Activated CD4-positive, alpha-beta T cell treated with anti-CD3 and anti-CD28 coated beads for 48 hours (primary cell): Measurements from ENCODE around the gene MGMT.

Source experiments
- DNase-seq: peaks from one replicate; pipeline ENCODE4 v3.0.0-alpha.2; 2020

Gene MGMT

DNA sequence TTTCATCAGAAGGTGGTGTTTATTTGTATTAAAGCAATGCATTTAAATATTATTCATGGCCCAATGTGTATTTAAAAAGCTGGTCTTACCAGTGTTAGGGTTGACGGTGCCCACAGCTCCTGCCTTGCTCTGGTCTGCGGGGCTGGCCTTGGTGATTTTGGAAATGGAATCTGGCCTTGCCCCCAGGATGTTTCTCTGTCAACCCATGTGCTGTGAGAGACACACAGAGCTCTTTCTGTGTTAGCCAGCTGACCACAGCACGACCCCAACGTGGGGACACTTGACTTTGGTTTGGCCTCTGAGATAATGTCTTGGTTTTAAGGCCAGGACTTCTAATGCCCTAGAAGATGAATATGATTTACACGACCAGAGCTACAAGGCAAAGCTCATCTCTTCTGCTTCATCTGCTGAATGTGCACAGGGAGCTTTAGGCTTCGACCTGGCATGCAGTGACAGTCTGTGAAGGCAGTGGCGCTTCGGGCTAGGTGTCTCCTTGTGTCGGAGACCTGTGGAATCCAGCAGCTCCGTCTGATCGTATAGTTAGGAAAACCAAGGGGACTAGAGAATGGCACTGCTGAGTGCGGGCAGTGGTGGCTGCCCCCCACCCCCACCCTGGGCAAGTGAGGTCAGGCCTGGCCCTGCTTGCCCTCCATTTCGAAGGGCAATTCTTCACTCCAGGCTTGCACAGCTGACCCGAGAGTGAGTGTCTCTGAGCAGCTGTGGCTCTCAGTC, 250.9 kb downstream of the MGMT start:
- no peak for DNase-seq

DNA sequence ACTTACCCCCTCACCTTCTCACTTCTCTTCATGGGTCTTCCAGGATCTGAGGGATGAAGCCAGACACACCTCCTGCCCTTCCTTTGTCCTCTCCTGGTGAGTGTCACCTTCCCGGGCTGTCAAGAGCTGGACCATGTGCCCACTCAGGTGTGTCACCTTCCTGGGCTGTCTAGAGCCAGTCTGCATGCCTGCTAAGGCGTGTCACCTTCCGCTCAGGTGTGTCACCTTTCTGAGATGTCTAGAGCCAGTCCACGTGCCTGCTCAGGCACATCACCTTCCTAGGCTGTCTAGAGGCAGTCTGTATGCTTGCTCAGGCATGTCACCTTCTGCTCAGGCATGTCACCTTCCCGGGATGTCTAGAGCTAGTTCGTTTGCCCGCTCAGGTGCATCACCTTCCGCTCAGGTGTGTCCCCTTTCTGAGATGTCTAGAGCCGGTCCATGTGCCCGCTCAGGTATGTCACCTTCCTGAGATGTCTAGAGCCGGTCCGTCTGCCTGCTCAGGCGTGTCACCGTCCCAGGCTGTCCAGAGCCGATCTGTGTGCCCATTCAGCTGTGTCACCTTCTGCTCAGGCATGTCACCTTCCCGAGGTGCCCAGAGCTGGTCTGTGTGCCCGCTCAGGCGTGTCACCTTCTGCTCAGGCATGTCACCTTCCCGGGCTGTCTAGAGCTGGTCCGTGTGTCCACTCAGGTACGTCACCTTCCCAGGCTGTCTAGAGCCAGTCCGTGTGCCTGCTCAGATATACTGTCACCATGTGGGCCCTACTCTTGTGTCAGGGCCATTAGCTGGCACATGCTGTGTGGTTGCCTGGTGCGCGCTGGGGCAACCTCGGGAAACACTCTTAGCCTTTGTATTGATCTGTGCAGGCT, 251.7 kb downstream of the MGMT start:
- DNase-seq = no peak

DNA sequence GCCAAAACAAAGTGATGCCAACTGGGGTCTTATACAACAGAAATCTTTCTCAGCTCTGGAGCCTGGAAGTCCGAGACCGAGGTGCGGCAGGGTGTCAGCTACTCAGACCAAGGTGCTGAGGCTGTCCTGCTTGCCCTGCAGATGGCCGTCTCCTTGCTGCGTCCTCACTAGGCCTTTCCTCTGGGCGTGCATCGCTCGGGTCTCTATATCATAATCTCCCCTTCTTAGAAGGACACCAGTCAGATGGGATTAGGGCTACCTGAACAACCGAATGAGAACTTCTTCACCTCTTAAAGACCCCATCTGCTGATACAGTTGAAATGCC, 252.3 kb downstream of the MGMT start:
- DNase-seq = no peak

DNA sequence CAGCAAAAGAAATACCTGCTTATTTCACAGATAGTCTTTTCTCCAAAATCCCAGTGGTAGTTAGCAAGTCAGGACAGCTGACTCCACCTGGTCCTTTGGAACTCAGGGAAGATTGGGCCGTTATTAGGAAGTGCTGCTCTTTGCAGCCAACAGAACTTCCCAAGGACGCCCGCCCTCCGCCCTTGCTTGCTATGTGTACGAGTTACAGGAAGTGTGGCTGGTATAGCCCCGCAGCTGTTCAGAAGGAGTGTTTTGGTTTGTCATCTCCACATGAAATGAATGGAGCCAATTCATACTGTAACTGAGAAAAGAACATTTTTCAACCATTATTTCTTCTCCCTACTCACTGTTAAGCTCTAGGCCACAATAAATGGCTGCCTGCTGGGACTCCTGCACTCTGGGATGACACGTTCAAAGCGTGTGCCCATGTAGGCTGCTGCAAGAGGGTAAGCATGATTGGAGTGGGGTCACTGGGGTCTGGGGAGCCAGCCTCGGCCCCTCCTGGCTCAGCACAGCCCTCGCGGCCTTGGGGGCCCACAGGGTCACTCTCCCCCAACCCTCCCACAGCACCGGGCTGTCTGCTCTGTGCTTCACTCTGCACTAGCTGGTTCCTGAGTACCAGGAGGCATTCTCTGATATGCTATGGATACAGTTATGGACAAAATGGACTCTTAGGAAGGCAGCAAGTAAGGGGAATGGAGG, 253.0 kb downstream of the MGMT start:
- DNase-seq = no peak

DNA sequence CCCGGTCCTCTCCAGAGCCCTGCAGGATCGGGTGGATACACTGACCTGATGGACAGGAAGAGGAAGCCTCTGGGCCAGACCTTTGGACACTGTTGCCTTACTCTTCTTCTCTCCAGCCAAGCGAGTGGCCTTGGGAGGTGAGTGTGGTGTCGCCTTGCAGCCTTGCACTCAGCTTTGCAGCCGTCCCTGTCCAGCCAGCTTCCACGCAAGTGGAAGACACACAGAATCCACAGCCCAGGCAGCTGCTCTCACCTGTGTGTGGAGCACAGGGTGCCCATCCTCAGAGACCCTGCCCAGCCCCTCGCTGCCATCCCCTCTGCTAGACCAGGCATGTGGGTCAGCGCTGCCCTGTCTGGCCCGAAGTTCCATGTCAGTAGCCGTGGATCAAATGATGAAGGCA, 258.0 kb downstream of the MGMT start:
- DNase-seq = no peak

DNA sequence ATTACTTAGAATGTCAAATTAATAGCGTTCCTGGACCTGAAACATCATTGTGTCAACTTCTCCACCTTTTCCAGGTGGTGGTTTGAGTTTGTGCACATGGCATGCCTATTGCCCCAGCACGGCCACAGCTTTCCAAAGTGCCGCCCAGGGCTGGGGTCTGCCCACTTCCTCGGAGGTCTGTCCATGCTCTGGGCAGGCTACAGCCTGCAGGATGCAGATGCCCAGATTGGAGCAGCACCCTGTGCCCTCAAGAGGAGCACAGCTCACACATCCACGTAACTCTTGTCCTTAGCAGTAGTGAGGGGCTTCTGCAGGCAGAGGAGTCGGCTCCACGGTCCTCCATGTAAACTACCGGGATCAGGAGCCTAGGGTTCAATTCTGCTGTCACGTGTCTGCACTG, 258.4 kb downstream of the MGMT start:
- no peak for DNase-seq

DNA sequence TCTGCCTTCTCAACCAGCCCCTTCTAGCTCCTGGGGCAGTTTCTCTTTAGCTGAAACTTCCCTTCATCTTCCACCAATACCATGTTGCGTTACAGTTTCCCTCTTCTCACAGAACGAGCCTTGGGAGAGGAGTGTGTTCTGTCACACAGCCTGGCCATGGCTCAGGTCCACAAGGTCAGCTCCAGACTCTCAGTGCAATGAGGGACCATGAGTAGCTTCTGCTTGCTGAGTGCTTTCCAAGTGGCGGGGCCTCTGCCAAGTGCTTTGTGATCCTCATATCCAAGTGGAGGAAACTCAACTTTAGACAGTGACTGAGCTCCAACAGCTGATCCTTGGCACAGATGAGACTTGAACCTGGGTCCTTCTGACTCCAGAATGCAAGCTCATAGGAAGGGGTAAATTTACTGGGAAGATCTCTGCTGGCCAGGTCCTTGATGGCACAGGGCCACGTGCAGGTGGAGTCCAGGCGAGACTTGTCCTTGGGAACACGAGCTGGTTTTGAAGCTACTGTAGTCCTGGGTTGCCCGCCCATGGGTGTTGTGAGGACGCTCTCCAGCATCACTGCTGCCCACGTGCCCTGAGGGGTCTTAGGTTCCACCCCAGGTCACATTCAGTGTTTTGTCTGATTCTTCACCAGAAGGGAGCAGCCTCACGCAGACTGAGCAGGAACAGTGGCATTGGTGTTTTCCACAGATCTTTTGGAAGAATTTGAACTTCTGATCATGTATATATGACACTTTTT, 259.0 kb downstream of the MGMT start:
- DNase-seq = no peak

DNA sequence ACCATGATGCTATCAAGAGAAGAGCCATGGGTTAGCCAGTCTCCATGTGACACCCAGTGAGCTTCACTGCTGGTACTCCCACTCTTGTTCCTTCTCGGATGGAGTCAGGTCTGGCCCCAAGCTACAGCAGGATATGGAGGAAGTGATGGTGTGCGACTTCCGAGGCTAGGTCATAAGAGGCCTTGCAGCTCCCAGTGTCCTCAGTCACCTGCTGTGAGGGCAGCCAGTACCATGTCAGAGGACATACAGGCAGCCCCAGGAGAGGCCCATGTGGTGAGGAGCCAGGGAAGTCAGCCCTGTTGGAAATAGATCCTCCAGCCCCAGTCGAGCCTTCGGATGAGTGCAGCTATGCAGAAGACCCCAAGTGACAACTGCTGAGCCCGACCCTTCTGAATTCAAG, 260.0 kb downstream of the MGMT start:
- DNase-seq = no peak

DNA sequence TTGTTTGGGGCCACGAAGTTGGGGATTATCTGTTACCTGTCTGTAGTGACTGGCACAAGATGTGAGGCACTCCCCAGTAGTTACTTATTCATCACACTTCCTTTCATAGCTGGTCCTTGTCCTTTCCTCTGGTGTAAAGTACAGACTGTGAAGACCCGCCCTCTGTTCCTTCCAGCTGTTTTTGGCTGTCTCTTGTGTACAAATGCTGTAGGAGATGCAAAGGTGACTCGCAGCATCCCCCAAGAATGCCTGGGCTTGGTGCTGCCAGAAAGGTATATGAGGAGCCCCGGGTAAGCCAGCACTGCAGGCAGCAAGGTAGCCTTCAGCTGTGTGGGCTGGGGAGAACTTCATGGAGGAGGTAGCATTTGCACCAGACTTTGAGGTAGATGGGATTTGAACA, 260.5 kb downstream of the MGMT start:
- no peak for DNase-seq

DNA sequence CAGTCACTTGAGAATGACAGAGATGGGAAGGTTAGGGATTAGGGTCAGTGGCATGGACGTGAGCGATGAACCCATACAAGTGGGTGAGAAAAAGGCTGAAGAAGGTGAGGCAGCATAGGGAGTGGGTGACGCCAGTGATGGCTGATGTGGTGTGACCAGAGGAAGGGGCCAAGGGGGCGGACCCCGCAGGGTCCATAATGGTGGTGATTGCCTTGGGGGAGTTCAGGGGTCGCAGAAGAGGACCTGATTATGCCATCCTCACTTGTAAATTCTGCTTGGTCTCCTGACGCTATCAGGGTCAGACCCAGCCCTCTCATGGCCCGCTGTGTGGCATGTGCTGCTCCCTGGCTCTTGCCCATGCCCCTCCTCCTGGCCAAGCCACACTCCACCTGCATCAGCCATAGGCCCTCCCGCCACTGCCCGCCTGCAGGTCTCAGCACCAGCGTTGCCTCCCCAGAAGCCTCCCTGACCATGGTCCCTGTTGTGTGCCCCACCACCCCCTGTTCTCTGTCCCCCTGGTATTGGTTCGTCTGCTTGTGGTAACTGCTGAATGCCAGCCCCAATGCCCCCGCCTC, 261.3 kb downstream of the MGMT start:
- DNase-seq = no peak

DNA sequence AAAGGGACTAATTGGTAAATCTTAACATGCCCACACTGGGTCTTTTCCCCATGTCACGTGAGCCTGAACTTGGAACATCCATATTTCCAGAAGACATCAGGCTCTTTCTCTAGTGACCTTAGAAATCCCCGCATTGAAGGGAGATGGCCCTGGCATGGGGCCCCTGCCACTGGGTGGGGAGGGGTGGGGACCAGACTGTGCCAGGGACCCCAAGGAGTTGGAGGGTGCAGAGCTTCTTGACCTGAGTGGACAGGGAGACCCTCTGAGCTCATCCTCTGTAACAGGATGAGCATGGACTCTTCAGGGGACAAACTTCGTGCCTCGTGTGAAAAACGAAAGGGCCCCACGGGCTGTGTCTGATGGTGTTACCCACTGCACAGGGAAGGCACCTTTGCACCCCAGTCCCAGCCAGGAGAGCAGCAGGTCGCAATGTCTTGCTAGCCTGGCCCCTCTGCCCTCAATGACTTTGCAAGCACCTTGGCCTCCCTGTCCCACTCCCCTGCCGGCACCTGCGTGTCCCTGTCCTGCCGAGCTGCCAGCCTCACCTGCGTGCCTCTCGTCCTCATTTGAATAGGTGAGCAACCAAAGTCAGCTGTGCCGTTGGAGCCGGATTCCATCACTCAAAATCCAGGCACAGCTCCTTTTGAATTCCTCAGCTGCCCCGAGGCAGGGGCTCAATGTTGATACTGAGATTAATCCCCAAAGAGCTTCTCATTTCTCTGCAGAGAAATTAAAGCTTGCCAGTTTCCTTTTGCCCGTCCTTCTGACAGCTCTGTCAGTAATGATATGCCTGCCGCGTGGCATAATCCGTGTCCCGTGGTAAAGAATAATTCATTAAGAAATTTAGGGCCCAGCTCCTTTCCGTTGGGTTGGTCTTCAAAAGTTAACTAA, 262.1 kb downstream of the MGMT start:
- DNase-seq = no peak

DNA sequence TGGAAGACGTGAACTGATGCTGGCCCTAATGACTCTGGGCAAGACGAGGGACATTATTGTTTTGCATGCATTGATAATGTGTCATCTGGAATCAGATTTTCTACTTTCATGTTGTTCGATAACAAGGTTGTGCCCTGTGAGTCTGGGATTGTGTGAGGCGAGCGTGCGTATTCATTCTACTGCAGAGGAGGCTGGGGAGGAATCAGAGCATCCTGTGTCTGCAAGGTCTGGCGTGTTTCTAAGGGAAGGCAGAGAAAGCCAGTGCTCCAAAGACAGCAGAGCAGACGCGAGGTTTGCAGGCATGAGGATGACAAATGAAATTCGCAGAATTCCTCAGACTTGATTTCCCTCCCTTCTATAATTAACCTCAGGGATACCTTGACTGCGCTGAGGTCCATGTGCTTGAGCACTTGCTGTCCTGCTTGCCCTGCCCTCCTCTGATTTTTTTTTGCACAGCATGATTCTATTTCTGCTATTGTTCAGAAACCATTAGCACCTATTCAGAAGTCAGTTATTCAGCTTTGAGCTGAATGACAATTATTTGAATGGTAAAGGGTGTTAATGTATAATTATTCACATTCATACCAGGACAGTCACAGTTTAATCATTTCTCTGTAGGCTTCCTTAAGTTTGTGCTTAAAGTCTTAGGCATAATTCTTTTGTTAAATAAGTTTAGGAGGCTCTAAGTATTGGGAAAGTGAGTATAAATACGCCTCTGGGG, 263.4 kb downstream of the MGMT start:
- no peak for DNase-seq

DNA sequence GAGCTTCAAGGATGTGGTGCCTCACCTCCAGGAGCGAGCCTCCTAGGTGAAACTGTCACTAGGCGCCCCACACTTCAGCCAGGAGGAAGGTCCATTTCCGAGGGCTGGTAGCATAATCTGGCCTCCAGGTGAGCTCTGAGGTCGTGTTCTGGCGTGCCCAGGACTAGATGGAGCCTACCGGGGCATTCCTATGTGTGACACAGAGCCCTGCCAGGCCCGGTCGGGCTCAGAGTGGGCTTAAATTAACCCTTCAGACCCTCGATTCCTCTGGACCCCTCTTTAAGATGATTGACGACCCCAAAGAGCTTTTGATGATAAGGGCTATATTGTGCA, 263.9 kb downstream of the MGMT start:
- no peak for DNase-seq

DNA sequence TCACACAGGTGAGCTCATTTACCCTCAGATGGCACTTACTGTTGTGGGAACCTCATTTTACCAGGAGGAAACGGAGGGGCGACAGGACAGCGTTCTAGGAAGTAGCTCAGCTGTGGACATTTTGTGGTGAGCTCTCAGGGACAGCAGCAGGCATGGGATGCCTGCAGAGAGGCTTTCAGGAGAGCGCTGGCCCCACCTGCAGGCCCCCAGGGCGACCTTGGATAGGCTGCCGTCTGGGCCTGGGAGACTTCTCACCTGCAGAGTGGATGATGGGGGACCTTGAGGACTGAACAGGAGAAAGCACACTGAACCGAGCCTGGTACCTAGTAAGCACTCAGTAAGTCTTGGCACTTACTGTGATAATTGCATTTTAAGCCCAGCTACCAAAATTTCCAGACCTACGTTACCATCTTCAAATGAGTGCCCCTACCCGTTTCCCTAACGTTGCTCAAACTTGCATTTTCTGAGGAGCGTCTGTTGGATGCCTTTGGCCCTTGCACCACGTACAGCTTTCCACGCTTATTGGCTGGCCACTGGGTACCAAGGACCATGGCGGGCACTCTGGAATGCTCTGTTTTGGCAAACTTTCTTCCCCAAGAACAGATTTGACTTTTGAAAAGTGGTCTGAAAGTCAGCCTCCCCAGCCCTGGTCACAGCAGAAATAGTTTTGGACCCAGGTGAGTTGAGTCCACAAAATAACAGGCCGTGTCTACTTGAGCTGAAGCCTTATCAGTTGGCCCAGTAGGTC, 273.7 kb downstream of the MGMT start:
- DNase-seq = no peak

DNA sequence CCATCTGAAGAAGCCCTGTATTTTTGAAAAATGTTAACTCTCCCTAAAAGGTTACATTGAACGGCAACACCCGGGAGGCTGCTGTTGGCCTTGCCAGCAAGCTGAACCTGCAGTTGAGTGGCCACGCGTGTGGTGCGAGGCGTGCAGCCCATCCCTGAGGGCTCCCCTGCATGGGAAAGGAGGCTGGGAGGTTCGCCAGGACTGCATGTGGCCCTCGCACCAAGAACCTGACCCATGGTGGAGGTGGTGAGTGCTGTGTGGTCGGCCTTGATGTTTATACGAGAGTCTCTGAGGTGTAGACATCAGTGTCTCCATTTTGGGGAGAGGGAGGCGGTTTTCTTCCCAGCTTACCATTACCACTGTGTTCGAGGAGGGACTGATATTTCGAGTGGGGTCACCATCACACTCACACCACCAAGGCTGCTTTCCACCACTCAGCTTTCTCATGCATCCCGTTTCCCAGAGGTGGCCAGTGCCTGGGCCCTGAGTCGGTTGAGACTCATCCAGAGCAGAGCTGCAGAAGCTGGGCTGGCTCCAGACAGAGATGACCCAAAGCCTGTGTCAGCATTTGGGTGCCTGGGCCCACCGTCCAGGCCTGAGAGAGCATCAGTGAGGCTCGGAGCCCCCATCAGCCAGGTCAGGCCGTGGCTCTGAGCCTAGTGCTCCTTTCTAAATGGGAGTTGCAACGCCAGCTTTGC, 274.4 kb downstream of the MGMT start:
- no peak for DNase-seq

DNA sequence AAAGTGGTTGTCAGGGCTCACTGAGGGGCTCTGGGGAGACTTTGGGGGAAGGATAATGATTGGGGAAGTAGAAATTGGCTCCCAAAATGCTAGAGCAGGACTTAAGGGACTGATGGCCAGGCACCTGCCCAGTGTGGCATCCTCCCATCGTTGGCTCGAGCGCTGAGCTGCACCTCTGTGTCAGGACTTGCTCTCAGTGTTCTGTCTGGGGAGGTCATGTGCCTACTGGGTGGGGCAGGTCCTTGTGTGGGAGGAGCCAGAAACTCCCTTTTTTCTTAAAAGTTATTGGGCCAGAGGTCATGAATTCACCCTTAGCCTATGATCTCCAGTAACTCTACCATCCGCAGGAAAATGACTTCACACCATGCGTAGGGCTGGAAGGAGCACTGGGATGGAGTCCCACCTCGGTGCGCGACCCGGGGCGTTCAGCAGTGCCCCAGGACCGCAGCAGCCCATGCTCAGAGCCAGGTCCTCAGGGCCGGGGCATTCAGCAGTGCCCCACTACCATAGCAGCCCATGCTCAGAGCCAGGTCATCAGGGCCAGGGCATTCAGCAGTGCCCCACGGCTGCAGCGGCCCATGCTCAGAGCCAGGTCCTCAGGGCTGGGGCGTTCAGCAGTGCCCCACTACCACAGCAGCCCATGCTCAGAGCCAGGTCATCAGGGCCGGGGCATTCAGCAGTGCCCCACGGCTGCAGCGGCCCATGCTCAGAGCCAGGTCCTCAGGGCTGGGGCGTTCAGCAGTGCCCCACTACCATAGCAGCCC, 275.1 kb downstream of the MGMT start:
- DNase-seq = no peak

DNA sequence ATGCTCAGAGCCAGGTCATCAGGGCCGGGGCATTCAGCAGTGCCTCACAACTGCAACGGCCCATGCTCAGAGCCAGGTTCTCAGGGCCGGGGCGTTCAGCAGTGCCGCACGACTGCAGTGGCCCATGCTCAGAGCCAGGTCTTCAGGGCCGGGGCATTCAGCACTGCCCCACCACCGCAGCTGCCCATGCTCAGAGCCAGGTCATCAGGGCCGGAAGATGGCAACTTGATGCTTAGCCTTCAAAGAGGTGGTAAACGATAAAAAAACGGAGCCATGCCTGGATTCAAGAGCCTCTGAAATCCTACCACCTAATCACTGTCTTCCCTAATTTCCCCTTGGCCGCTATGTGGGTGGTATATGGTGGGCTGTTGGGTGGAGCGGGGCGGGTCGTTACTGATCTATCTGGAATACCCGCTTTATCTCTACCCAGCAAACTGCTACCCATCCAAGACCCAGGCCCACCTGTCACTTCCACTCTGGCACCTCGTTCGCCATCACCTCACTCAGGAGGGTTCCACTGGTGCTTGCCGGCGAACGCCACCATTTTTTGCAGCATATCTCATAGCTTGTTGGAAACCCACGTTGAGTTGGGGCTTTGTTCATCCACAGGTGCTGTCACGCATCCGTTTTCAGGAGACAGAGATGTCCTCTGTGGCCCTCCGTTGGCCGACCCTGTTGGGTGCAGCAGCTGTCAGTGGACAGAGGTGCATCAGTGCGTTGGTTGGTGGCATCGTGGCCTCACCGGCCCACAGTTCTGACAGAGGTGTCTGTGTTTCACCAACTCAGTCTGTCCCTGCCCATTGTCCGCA, 275.9 kb downstream of the MGMT start:
- DNase-seq = no peak

DNA sequence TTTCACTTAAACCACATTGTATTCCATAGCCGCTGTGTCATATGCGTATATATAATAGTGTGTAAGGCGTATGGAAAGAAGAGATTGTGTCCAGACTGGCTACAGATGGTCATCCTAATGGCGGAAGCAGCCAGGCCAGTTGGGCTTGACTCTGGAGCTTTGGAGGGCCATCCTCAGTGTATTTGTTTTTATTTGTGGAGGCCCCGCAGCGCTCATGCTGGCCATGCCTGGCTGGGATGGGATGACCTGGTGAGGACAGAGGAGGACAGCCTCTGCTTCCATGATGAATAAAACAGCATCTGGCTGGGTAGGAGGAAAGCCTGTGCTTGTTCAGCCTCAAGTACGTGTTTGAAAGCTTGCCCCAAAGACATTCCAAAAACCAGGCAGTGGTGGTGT, 276.7 kb downstream of the MGMT start:
- DNase-seq = no peak
